ENCODE measurements around the gene ATP8B2.

DNA sequence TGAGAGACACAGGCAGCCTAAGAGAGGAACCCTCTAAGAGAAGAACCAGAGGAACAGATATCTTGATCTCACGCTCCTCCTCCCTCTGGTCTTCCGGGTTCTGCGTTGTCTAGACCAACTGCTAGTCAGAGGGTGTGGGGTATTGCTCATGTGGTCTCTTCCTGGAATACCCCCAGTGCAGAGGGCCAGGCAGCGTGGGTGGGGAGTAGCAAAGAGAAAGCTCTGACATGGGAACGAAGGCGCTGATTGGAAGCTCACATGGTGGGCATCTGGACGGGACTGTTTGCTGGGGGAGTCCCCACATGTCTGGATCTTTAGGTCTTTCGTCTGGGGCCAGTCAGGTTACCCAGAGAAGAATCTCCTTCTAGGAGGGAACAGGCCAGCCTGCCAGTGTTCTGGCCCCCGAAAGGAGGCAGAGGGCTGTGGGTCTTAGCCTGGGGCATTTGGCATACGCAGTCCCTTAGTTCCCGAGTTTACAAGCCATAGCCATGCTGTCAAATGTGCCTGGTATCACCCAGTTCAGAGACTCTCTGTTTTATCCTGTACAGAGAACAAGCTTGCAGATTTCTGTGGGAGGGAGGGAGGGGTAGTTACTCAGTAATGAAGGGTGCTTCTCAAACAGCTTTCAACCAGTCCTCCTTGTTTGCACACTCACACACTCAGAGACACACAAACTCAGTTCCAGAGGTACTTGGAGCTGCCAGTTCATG lies 61.5 kb downstream of the ATP8B2 start:
- TF ChIP-seq POLR2AphosphoS5 (IDR thresholded peaks at IDR 0.05) (no peak), POLR2A (IDR thresholded peaks at IDR 0.05) (no peak)
- TF ChIP-seq, protein P1, sequence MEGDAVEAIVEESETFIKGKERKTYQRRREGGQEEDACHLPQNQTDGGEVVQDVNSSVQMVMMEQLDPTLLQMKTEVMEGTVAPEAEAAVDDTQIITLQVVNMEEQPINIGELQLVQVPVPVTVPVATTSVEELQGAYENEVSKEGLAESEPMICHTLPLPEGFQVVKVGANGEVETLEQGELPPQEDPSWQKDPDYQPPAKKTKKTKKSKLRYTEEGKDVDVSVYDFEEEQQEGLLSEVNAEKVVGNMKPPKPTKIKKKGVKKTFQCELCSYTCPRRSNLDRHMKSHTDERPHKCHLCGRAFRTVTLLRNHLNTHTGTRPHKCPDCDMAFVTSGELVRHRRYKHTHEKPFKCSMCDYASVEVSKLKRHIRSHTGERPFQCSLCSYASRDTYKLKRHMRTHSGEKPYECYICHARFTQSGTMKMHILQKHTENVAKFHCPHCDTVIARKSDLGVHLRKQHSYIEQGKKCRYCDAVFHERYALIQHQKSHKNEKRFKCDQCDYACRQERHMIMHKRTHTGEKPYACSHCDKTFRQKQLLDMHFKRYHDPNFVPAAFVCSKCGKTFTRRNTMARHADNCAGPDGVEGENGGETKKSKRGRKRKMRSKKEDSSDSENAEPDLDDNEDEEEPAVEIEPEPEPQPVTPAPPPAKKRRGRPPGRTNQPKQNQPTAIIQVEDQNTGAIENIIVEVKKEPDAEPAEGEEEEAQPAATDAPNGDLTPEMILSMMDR (IDR thresholded peaks at IDR 0.05) = no peak
